Pancreas (tissue), 10 donors: ENCODE data around the gene KMT2D. TPM values are rescaled to one million over a fixed set of nuclear protein-coding genes. Genes with fewer than 3 reads are reported as not detected.
A peak's percentile ranks its signal among the peaks of the same experiment; 100 is the strongest.
"Not testable (repeated sequence)": the region's sequence is repeated elsewhere in the genome, so short reads cannot be mapped to it uniquely, and the experiment has no call there.

Experiments
- ATAC-seq, 4 donors: fragments of 200-7000 bp; cut with Tn5 transposase; one replicate each; pipeline versions ENCODE4 v1.8.0 to v1.9.1; 2020; ENCODE audit warnings: mild to moderate bottlenecking in 4 of 4, moderate library complexity in 4 of 4
- DNase-seq, 6 donors: peaks; one replicate each; pipeline ENCODE4 v3.0.0-alpha.2; 2020
- FAIRE-seq: peaks from 2 replicates; lab custom pipeline; 2012; peaks lifted over from hg19 to GRCh38; lab: Jason Lieb, UNC
- H3K27ac ChIP-seq, 4 donors: fragments of 200-600 bp; sonication (generic); 1 replicate in 3 of 4; 2 replicates in 1 of 4; pipeline versions ENCODE4 v1.5.0 to v1.8.0; 2020
- H3K27me3 ChIP-seq, 4 donors: fragments of 200-600 bp; one replicate each; pipeline ENCODE4 v1.8.0; 2021
- H3K36me3 ChIP-seq, 3 donors: fragments of 200-600 bp; sonication (generic) in 1 of 3; one replicate each; pipeline versions ENCODE4 v1.5.0 to v1.8.0; 2020 to 2021
- H3K4me1 ChIP-seq, 3 donors: fragments of 200-600 bp; one replicate each; pipeline ENCODE4 v1.8.0; 2021
- H3K4me3 ChIP-seq, 4 donors: fragments of 200-600 bp; sonication (generic) in 2 of 4; one replicate each; pipeline versions ENCODE4 v1.5.0 to v1.8.0; 2020 to 2021
- H3K9me3 ChIP-seq, 4 donors: fragments of 200-600 bp; one replicate each; pipeline ENCODE4 v1.8.0; 2021
- WGBS, 2 donors: extraction: QIAGEN DNeasy Blood & Tissue Kit; methylation state at CpG; one replicate each; pipeline ENCODE4 v1.1.7; 2013; 5-methylcytosine and 5-hydroxymethylcytosine counted together
- intact Hi-C, 3 donors: fragments of 100-400 bp; cut with DNase I; formaldehyde crosslinking; loops; one replicate each; pipeline versions ENCODE4 v1.11.1 to v1.14.2; 2022
- polyA plus RNA-seq, 2 donors: library from polyadenylated mRNA; stranded (reverse); fragments of 200-250 nt; gene quantifications; one replicate each; pipeline ENCODE4 v1.2.3, GENCODE V29; 2013
- total RNA-seq, 6 donors: library from RNA; stranded (reverse); fragmentation: NEBNext Ultra II Directional in 4 of 6; extraction: Animal tissue kit (Norgen Biotek cat#: 25700) in 4 of 6; gene quantifications; one replicate each; pipeline versions ENCODE4 v1.2.1 to v1.2.4, GENCODE V29; 2021 to 2023
- TF ChIP-seq, protein P1 (sequence below), 4 donors: fragments of 200-600 bp; sonication (generic) in 3 of 4; IDR thresholded peaks; one replicate each; pipeline versions ENCODE4 v1.5.0 to v1.8.0; 2021; ENCODE audit warnings: antibody characterized with exemption in 4 of 4
- donor health status: healthy with polysubstance abuse.
- donor health status: DM: no; HTN: no; CAD: no; lungs with moderate emphysema.
- donor health status: DM: no; HTN: no; CAD: no.
- donor health status: control.
- donor health status: control.
- donor health status: Bipolar disorder and iron deficiency.
- donor health status: DM: yes; HTN: yes; CAD: no.
- donor health status: DM: no; HTN: no; CAD: no.
- donor health status: DM: no; HTN: no; CAD: no.
- donor health status: DM: yes; HTN: yes; CAD: no.

The KMT2D gene
- total and polyA plus RNA-seq, 8 donors: 20.0 to 79.3 (median 39.5) TPM

DNA sequence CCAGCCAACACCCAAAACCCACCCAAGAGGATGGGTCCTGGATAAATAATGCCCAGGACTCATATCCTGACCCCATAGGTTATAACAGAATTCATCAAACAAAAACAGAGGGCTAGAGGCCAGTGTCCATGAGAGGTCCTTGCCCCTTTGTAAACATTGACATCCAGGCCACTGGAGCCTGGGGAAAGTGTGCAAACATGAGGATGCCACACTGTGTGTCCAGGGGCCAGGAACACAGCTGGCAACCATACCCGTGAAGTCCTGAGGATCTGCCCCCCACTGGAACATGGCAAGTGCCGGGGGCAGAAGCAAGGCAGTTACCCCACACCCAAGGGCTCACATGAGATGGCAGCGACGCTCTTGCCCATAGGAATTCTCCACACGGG, 4.2 kb upstream of the KMT2D start:
- Histone ChIP-seq H3K27ac (no peak overlapping the region), H3K27me3 (no peaks in the 10 kb centered on the region), H3K4me1 (peaks cover 0 to 4% (median 0%) of the 10 kb centered on the region in 3 donors), H3K36me3 (no peaks in the 10 kb centered on the region), H3K4me3 (no peak overlapping the region), H3K9me3 (no peaks in the 10 kb centered on the region)
- DNase-seq: peak in 1 of 6 donors; percentile 6
- TF ChIP-seq, protein P1, sequence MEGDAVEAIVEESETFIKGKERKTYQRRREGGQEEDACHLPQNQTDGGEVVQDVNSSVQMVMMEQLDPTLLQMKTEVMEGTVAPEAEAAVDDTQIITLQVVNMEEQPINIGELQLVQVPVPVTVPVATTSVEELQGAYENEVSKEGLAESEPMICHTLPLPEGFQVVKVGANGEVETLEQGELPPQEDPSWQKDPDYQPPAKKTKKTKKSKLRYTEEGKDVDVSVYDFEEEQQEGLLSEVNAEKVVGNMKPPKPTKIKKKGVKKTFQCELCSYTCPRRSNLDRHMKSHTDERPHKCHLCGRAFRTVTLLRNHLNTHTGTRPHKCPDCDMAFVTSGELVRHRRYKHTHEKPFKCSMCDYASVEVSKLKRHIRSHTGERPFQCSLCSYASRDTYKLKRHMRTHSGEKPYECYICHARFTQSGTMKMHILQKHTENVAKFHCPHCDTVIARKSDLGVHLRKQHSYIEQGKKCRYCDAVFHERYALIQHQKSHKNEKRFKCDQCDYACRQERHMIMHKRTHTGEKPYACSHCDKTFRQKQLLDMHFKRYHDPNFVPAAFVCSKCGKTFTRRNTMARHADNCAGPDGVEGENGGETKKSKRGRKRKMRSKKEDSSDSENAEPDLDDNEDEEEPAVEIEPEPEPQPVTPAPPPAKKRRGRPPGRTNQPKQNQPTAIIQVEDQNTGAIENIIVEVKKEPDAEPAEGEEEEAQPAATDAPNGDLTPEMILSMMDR (IDR thresholded peaks at IDR 0.05): no peak
- intact Hi-C loops: no loop called here
- WGBS, 2 donors: 70 to 81% methylated on average over 5 of the region's 5 CpGs
- FAIRE-seq: no peak
- no peak for ATAC-seq

DNA sequence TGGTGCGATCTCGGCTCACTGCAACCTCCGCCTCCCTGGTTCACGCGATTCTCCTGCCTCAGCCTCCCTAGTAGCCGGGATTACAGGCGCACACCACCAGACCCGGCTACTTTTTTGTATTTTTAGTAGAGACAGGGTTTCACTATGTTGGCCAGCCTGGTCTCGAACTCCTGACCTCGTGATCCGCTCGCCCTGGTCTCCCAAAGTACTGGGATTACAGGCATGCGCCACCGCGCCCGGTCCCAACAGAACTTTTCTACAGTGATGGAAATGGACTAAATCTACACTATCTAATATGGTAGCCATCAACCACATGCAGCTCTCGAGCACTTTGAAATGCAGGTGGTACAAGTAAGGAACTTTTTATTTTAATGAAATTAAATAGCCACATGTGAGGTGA, 1.3 kb upstream of the KMT2D start:
- H3K4me1 ChIP-seq: peaks cover 2 to 13% (median 6%) of the 10 kb centered on the region in 3 donors
- intact Hi-C loops, H3K36me3 ChIP-seq, H3K27ac ChIP-seq, FAIRE-seq, ATAC-seq, H3K4me3 ChIP-seq, H3K9me3 ChIP-seq, H3K27me3 ChIP-seq: not testable (repeated sequence)
- peak in 1 of 6 donors; percentile 45 for DNase-seq
- WGBS, 2 donors: 75 to 85% methylated on average over 17 of the region's 17 CpGs

DNA sequence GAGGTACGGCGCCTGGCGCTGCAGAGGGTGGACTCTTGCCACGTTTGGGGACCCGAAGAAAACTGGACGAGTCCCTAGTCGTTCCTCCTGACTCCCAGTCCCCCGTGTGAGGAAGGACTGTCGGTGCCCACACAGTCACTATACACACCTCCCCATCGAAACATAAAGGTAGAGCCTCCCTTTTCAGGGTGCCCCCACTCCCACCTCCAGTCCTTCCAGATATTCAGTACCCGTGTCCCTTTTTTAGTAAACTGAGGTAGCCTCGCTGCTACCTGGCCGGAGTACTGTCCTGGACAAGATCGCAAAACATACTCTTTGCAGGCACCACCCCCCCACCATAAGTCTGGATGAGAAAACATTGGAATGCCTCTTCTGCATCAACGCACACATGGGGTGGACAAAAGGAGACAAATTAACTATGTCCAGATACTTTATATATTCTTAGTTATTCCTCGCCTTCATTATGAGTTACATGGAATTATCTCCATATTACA, 610 bp upstream of the KMT2D start:
- 4 to 5% methylated on average over 16 of the region's 16 CpGs for WGBS, 2 donors
- Histone ChIP-seq H3K27me3 (no peaks in the 10 kb centered on the region), H3K9me3 (no peaks in the 10 kb centered on the region), H3K27ac (peak overlapping the region in 2 of 4 donors; percentile 81 to 93), H3K36me3 (no peaks in the 10 kb centered on the region), H3K4me1 (peaks cover 9 to 20% (median 14%) of the 10 kb centered on the region in 3 donors), H3K4me3 (peak overlapping the region; percentile 93 to 99 (median 95))
- TF ChIP-seq, protein P1 (IDR thresholded peaks at IDR 0.05): no peak
- DNase-seq (no peak), ATAC-seq (no peak), FAIRE-seq (no peak)
- intact Hi-C loops: no loop called here

DNA sequence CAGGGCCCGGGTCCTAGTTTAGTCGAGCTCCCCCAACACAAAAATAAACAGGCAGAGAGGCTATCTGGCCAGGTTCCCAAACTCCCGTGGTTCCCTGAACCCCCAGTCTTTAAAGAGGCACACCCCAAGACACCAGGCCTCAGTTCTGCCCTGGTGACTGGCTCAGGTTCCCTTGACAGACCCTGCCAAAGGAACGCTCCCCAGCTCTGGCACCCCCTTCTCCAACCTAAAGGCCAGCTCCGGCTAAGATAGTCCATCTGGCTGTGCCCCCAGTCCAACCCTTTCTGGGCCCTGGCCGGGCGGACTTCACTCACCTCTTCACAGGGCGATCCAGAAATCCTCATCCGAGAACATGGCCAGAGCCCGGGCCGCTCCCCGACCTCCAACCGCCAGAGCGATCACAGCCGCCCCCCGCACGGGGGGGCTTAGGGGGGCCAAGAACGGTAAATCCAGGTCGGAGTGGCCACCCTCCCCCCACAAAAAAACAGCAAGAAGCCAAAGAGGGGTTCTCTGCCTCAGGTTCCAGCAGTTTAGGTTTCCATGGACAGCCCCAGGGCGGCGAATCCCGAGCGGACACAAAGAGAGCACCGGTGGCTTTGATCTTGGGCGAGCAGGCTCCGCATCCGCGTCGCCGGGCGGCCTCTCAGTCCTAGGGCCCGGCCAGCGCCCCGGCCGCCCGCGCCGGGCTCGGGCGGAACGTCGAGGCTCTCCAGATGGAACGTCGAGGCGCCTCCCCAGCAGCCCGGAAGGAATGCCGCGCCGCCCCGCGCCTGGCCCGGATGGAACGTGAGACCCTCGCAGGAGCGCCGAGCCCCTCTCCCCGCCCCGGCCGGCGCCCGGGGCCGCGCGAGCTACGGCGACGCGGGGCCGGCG, 1.1 kb downstream of the KMT2D start:
- DNase-seq (peak in 2 of 6 donors; percentile 73 to 75), FAIRE-seq (no peak), ATAC-seq (peak in 3 of 4 donors; percentile 0 to 34 (median 9))
- intact Hi-C loops: no loop called here
- Histone ChIP-seq H3K4me1 (peaks cover 9 to 35% (median 29%) of the 10 kb centered on the region in 3 donors), H3K36me3 (no peaks in the 10 kb centered on the region), H3K27me3 (no peaks in the 10 kb centered on the region), H3K27ac (peak overlapping the region; percentile 81 to 93 (median 90)), H3K9me3 (no peaks in the 10 kb centered on the region), H3K4me3 (peak overlapping the region; percentile 93 to 99 (median 95))
- 0% methylated on average over 57 to 70 of the region's 70 CpGs for WGBS, 2 donors
- TF ChIP-seq, protein P1 (IDR thresholded peaks at IDR 0.05): no peak

DNA sequence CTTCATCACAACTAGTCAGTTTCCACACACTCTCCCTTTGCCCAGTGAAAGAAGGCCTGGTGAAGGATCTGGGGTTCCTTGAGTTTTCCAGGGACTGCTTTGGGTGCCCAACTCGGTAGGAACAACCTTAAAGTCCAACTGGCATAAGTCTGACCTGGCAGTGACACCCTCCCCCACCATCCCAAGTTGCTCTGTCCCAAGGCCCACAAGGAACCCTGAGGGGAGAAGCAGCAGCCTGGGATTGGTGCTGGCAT, 1.6 kb downstream of the KMT2D start:
- ATAC-seq (no peak), FAIRE-seq (no peak), DNase-seq (peak in 1 of 6 donors; percentile 53)
- Histone ChIP-seq H3K4me3 (peak overlapping the region; percentile 93 to 99 (median 95)), H3K27me3 (no peaks in the 10 kb centered on the region), H3K9me3 (no peaks in the 10 kb centered on the region), H3K4me1 (peaks cover 9 to 35% (median 29%) of the 10 kb centered on the region in 3 donors), H3K36me3 (peaks cover 0 to under 1% (median 0%) of the 10 kb centered on the region in 3 donors), H3K27ac (peak overlapping the region in 2 of 4 donors; percentile 81 to 93)
- TF ChIP-seq, protein P1 (IDR thresholded peaks at IDR 0.05): no peak
- WGBS, 2 donors: 0% methylated on average over 1 of the region's 1 CpG
- intact Hi-C loops: no loop called here
